ENCODE measurements around the gene MAP4. TPM values are rescaled to one million over a fixed set of nuclear protein-coding genes. Genes with fewer than 3 reads are reported as not detected.

The MAP4 gene
- total RNA-seq, 3 donors from 2014 or later (not counting 1 experiment from before 2014, with no cell fraction given): 74.5 to 97.1 (median 88.9) TPM

GRCh38 chr3:47855461-47856383 lies 160.5 kb downstream of the MAP4 start:
- H3K27me3 ChIP-seq (ENCODE audit: control insufficient read depth, insufficient read depth, low read length): no peaks in the 10 kb centered on the region
- no peak for ATAC-seq
- Mint-ChIP-seq H3K27ac (no peak overlapping the region), H3K4me1 (no peaks in the 10 kb centered on the region), H3K9me3 (no peaks in the 10 kb centered on the region), H3K27me3 (ENCODE audit: low read depth in 2 of 2) (no peaks in the 10 kb centered on the region), H3K4me3 (no peak overlapping the region), H3K36me3 (no peaks in the 10 kb centered on the region)
- DNase-seq: no peak
- H3K4me3 ChIP-seq (ENCODE audit: low read length): no peak overlapping the region
- H3K9me3 ChIP-seq (ENCODE audit: control insufficient read depth, insufficient read depth, low read length): no peaks in the 10 kb centered on the region
- H3K36me3 ChIP-seq (ENCODE audit: control insufficient read depth, insufficient read depth, low read length): peaks cover 34% of the 10 kb centered on the region
- TF ChIP-seq CTCF (IDR thresholded peaks at IDR 0.05): no peak
- no peak overlapping the region for H3K27ac ChIP-seq (ENCODE audit: low read length)
- H3K4me1 ChIP-seq (ENCODE audit: control insufficient read depth, insufficient read depth, low read length): no peaks in the 10 kb centered on the region
- WGBS (ENCODE audit: insufficient coverage): 96% methylated on average over 21 of the region's 21 CpGs
- intact Hi-C loops (cut with micrococcal nuclease): no loop called here

- ATAC-seq: no peak
- peaks cover 41% of the 10 kb centered on the region for H3K36me3 ChIP-seq (ENCODE audit: control insufficient read depth, insufficient read depth, low read length)
- intact Hi-C loops (cut with micrococcal nuclease): no loop called here
- DNase-seq: no peak
- no peak overlapping the region for H3K4me3 ChIP-seq (ENCODE audit: low read length)
- H3K27me3 Mint-ChIP-seq (ENCODE audit: low read depth in 2 of 2): no peaks in the 10 kb centered on the region
- H3K27ac Mint-ChIP-seq: no peak overlapping the region
- no peak overlapping the region for H3K4me3 Mint-ChIP-seq
- H3K36me3 Mint-ChIP-seq: no peaks in the 10 kb centered on the region
- H3K4me1 ChIP-seq (ENCODE audit: control insufficient read depth, insufficient read depth, low read length): no peaks in the 10 kb centered on the region
- no peaks in the 10 kb centered on the region for H3K9me3 ChIP-seq (ENCODE audit: control insufficient read depth, insufficient read depth, low read length)
- H3K27me3 ChIP-seq (ENCODE audit: control insufficient read depth, insufficient read depth, low read length): no peaks in the 10 kb centered on the region
- WGBS (ENCODE audit: insufficient coverage): 98% methylated on average over 14 of the region's 14 CpGs
- H3K27ac ChIP-seq (ENCODE audit: low read length): no peak overlapping the region
- no peaks in the 10 kb centered on the region for H3K4me1 Mint-ChIP-seq
- no peaks in the 10 kb centered on the region for H3K9me3 Mint-ChIP-seq
- no peak for TF ChIP-seq CTCF (IDR thresholded peaks at IDR 0.05)
These were observed 161.3 kb downstream of the MAP4 start for GRCh38 chr3:47854720-47855455.

GRCh38 chr3:47854267-47854666 lies 161.9 kb downstream of the MAP4 start:
- Mint-ChIP-seq H3K27me3 (ENCODE audit: low read depth in 2 of 2) (no peaks in the 10 kb centered on the region), H3K4me3 (no peak overlapping the region), H3K36me3 (no peaks in the 10 kb centered on the region), H3K9me3 (no peaks in the 10 kb centered on the region), H3K4me1 (no peaks in the 10 kb centered on the region), H3K27ac (no peak overlapping the region)
- no peak for DNase-seq
- no peak for ATAC-seq
- Histone ChIP-seq H3K4me1 (ENCODE audit: control insufficient read depth, insufficient read depth, low read length) (no peaks in the 10 kb centered on the region), H3K27ac (ENCODE audit: low read length) (no peak overlapping the region), H3K9me3 (ENCODE audit: control insufficient read depth, insufficient read depth, low read length) (no peaks in the 10 kb centered on the region), H3K36me3 (ENCODE audit: control insufficient read depth, insufficient read depth, low read length) (peaks cover 47% of the 10 kb centered on the region), H3K4me3 (ENCODE audit: low read length) (no peak overlapping the region), H3K27me3 (ENCODE audit: control insufficient read depth, insufficient read depth, low read length) (no peaks in the 10 kb centered on the region)
- no peak for TF ChIP-seq CTCF (IDR thresholded peaks at IDR 0.05)
- WGBS (ENCODE audit: insufficient coverage): 96% methylated on average over 11 of the region's 11 CpGs
- intact Hi-C loops (cut with micrococcal nuclease): no loop called here
